Common myeloid progenitor, CD34-positive (primary cell): ENCODE data around the gene ZFP92.

Experiments
- CTCF ChIA-PET: fragments of 350-600 bp; sonication (Branson Sonifier 250); formaldehyde crosslinking; loops from one replicate; lab custom pipeline; 2021; ENCODE audit warnings: antibody characterized with exemption; lab: Charles Lee
- POLR2A ChIA-PET: fragments of 350-600 bp; sonication (Branson Sonifier 250); formaldehyde crosslinking; loops from one replicate; lab custom pipeline; 2021; ENCODE audit warnings: antibody characterized with exemption; lab: Charles Lee
- DNase-seq, 3 donors: peaks; one replicate each; pipeline versions ENCODE4 v3.0.0 to v3.0.0-alpha.2; 2013
- H3K27ac ChIP-seq, 2 experiments: 1 replicate in 1 of 2; 2 replicates in 1 of 2; pipeline ENCODE4 v1.7.0; 2013; ENCODE audit warnings: inconsistent platforms in 2 of 2, low read length in 2 of 2, mild to moderate bottlenecking in 2 of 2, low read depth in 1 of 2, moderate library complexity in 1 of 2; ENCODE audit not compliant: severe bottlenecking in 2 of 2, insufficient read depth in 1 of 2, poor library complexity in 1 of 2
- H3K27me3 ChIP-seq, 5 experiments: replicated peaks in 2 of 5; 1 replicate in 3 of 5; 2 replicates in 2 of 5; pipeline versions ENCODE4 v1.6.1 to v1.7.0; 2013; ENCODE audit warnings: low read length in 4 of 5, mild to moderate bottlenecking in 2 of 5, moderate library complexity in 2 of 5, inconsistent platforms in 1 of 5; ENCODE audit not compliant: insufficient read depth in 5 of 5, control insufficient read depth in 4 of 5
- H3K36me3 ChIP-seq, 4 experiments: 1 replicate in 2 of 4; 2 replicates in 2 of 4; pipeline versions ENCODE4 v1.6.1 to v1.7.0; 2013; ENCODE audit warnings: low read length in 3 of 4, control low read depth in 1 of 4, mild to moderate bottlenecking in 1 of 4; ENCODE audit not compliant: control insufficient read depth in 4 of 4, insufficient read depth in 4 of 4
- H3K4me1 ChIP-seq, 4 experiments: 1 replicate in 3 of 4; 2 replicates in 1 of 4; pipeline versions ENCODE4 v1.6.1 to v1.7.1; 2013; ENCODE audit warnings: low read length in 3 of 4, mild to moderate bottlenecking in 3 of 4, control low read depth in 1 of 4, inconsistent platforms in 1 of 4, moderate library complexity in 1 of 4; ENCODE audit not compliant: control insufficient read depth in 4 of 4, insufficient read depth in 4 of 4; ENCODE audit errors: control extremely low read depth in 1 of 4
- H3K4me3 ChIP-seq, 7 experiments: 1 replicate in 4 of 7; 2 replicates in 3 of 7; pipeline versions ENCODE4 v1.5.1 to v1.7.0; 2013; ENCODE audit warnings: mild to moderate bottlenecking in 7 of 7, low read length in 6 of 7, moderate library complexity in 6 of 7, inconsistent platforms in 2 of 7, low read depth in 2 of 7, control low read depth in 1 of 7; ENCODE audit not compliant: insufficient read depth in 4 of 7, control insufficient read depth in 1 of 7; ENCODE audit errors: extremely low read depth in 1 of 7
- H3K9me3 ChIP-seq, 5 experiments: 1 replicate in 4 of 5; 2 replicates in 1 of 5; pipeline versions ENCODE4 v1.6.1 to v1.7.1; 2013; ENCODE audit warnings: low read length in 4 of 5, mild to moderate bottlenecking in 2 of 5, inconsistent platforms in 1 of 5, low read depth in 1 of 5, moderate library complexity in 1 of 5; ENCODE audit not compliant: control insufficient read depth in 4 of 5, insufficient read depth in 2 of 5; ENCODE audit errors: control extremely low read depth in 1 of 5
- WGBS: methylation state at CpG from one replicate; pipeline ENCODE4 v1.1.5; 2013; ENCODE audit not compliant: insufficient coverage; 5-methylcytosine and 5-hydroxymethylcytosine counted together

The ZFP92 gene

GRCh38 chrX:153394612-153395011 is 16.7 kb upstream of the ZFP92 start:
- H3K27ac ChIP-seq: no peak overlapping the region
- CTCF ChIA-PET: interaction anchor here (1.3 kb wide), 2 partner anchors 13 to 34 kb away, joined by 3 read pairs; no protein-coding TSS in a partner anchor
- H3K9me3 ChIP-seq: peaks cover 0 to 8% (median 0%) of the 10 kb centered on the region in 5 experiments
- no peak overlapping the region for H3K4me3 ChIP-seq
- H3K36me3 ChIP-seq: no peaks in the 10 kb centered on the region
- peaks cover 0 to 28% (median 15%) of the 10 kb centered on the region in 4 experiments for H3K4me1 ChIP-seq
- POLR2A ChIA-PET: no interaction called here
- WGBS: 94% methylated on average over 12 of the region's 13 CpGs
- DNase-seq: no peak
- H3K27me3 ChIP-seq: peaks cover 0 to 10% (median 0%) of the 10 kb centered on the region in 5 experiments

GRCh38 chrX:153395613-153396319 is 15.5 kb upstream of the ZFP92 start:
- no peaks in the 10 kb centered on the region for H3K36me3 ChIP-seq
- peak in 2 of 3 donors; percentile 43 to 58 for DNase-seq
- peak overlapping the region in 1 of 7 experiments; percentile 28 for H3K4me3 ChIP-seq
- peaks cover 0 to 7% (median 0%) of the 10 kb centered on the region in 5 experiments for H3K9me3 ChIP-seq
- no peak overlapping the region for H3K27ac ChIP-seq
- 85% methylated on average over 23 of the region's 26 CpGs for WGBS
- H3K4me1 ChIP-seq: peaks cover 0 to 32% (median 15%) of the 10 kb centered on the region in 4 experiments
- POLR2A ChIA-PET: no interaction called here
- H3K27me3 ChIP-seq: peaks cover 0 to 10% (median 0%) of the 10 kb centered on the region in 5 experiments
- CTCF ChIA-PET: interaction anchor here (2.9 kb wide), 1 partner anchor 11 kb away, joined by 11 read pairs; no protein-coding TSS in a partner anchor

DNA sequence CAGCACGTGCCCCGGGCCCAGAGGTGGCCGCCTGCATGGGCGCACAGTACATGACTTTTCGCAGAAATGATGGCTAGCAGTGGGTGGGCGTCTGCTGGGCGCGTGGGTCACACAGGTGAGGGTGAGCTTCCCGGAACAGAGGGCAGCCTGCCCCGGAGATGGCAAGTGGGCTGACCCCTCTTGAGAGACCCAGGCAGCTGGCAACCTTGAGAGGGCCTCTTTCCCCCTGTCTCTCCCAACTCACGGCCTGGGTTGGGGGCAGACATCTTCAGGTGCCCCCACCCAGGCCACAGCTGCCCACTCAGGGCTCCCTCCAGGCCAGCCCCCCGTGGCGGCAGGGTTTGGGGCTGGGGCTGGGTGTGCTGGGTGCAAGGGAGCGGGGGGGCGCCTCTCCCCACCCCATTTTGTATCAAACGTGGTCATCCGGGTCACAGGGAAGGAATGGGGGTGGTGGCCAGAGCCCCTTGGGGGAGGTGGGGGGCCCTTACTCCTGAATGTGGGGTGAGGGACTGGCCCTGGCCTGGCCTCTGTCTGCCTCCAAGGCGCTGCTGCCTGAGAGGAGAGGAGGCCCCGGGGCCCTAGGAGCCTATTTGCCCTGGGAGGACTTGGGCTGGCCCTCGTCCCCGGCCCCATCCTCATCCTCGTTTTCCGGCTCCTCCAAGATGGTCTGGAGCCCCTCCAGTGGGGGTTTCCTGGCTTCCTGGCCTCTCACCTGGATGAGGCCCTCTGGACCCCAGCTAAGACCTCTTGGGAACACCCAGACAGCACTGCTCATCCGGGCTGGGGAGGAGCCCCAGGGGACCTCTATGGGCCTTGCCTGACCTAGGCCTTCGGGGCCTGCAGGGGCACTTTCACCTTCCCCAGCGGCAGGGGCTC is 14.7 kb upstream of the ZFP92 start:
- H3K4me3 ChIP-seq: no peak overlapping the region
- ChIA-PET CTCF (interaction anchor here (2.9 kb wide), 1 partner anchor 10 kb away, joined by 11 read pairs; no protein-coding TSS in a partner anchor), POLR2A (no interaction called here)
- H3K9me3 ChIP-seq: peaks cover 0 to 5% (median 0%) of the 10 kb centered on the region in 5 experiments
- no peaks in the 10 kb centered on the region for H3K36me3 ChIP-seq
- peaks cover 0 to 10% (median 0%) of the 10 kb centered on the region in 5 experiments for H3K27me3 ChIP-seq
- 90% methylated on average over 23 of the region's 26 CpGs for WGBS
- peaks cover 0 to 32% (median 15%) of the 10 kb centered on the region in 4 experiments for H3K4me1 ChIP-seq
- no peak for DNase-seq
- H3K27ac ChIP-seq: no peak overlapping the region

- H3K9me3 ChIP-seq: peaks cover 0 to 3% (median 0%) of the 10 kb centered on the region in 5 experiments
- DNase-seq: no peak
- H3K27me3 ChIP-seq: peaks cover 0 to 10% (median 0%) of the 10 kb centered on the region in 5 experiments
- no peaks in the 10 kb centered on the region for H3K36me3 ChIP-seq
- no peak overlapping the region for H3K4me3 ChIP-seq
- WGBS: 91% methylated on average over 26 of the region's 27 CpGs
- peaks cover 0 to 32% (median 15%) of the 10 kb centered on the region in 4 experiments for H3K4me1 ChIP-seq
- POLR2A ChIA-PET: no interaction called here
- CTCF ChIA-PET: interaction anchor here (2.9 kb wide), 1 partner anchor 9 kb away, joined by 11 read pairs; no protein-coding TSS in a partner anchor
- H3K27ac ChIP-seq: no peak overlapping the region
Measured at GRCh38 chrX:153397256-153397960, 13.9 kb upstream of the ZFP92 start.

- H3K27ac ChIP-seq: no peak overlapping the region
- WGBS: 95% methylated on average over 15 of the region's 17 CpGs
- ChIA-PET POLR2A (no interaction called here), CTCF (interaction anchor here (1.0 to 2.9 kb wide), 3 partner anchors 8 to 39 kb away, joined by 3 to 11 read pairs (median 8); no protein-coding TSS in a partner anchor)
- peaks cover 0 to 3% (median 0%) of the 10 kb centered on the region in 5 experiments for H3K9me3 ChIP-seq
- H3K27me3 ChIP-seq: peaks cover 0 to 14% (median 0%) of the 10 kb centered on the region in 5 experiments
- no peak for DNase-seq
- no peak overlapping the region for H3K4me3 ChIP-seq
- H3K36me3 ChIP-seq: no peaks in the 10 kb centered on the region
- H3K4me1 ChIP-seq: peaks cover 0 to 32% (median 15%) of the 10 kb centered on the region in 4 experiments
Measured at GRCh38 chrX:153398275-153398960, 12.9 kb upstream of the ZFP92 start.
